GM18867 (cell line): Measurements from ENCODE around the gene RBM33.
"Not testable (repeated sequence)": the region's sequence is repeated elsewhere in the genome, so short reads cannot be mapped to it uniquely, and the experiment has no call there.

Experiments used
- ATAC-seq: cut with Tn5 transposase; IDR thresholded peaks from one replicate; pipeline ENCODE4 v1.9.1; 2021; ENCODE audit warnings: mild to moderate bottlenecking, moderate library complexity; ENCODE audit not compliant: unreplicated experiment

Gene RBM33

DNA sequence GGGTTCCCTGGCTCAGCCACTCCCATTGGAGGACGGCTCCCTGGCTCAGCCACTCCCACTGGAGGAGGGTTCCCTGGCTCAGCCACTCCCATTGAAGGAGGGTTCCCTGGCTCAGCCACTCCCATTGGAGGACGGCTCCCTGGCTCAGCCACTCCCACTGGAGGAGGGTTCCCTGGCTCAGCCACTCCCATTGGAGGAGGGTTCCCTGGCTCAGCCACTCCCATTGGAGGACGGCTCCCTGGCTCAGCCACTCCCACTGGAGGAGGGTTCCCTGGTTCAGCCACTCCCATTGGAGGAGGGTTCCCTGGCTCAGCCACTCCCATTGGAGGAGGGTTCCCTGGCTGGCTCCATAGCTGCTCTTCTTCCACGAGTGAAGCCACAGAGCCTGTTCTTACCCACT, 173.1 kb downstream of the RBM33 start:
- not testable (repeated sequence) for ATAC-seq

DNA sequence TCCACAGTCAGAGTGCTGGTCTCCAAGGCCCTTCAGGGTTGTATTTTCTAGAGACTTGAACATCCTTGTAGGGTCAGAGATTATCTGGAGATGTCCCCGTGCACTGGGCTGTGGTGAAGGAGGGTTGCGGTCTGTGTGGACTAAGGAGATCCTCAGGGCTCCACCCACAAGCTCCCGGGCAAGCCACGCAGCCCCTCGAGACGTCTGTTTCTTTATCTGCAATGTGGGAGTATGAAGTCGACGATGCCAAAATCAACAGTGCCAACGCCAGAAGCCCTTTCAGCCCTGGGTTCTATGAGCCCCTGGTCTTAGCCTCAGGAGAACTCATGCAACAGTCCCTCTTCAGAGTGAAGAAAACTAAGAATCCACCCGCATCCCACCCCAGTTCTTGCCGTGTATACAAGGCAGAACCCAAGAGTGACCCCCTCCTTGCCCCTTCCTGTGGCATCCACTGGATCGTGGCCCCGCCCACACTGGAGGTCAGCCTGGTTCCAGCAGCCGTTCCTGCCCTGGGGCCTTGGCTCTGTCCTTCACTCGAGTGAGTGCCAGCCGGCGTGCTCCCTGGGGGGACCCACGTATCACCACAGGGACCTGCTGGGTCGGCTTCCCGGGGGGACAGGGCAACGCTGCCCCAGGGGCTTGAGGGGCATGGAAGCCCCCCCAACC, 173.8 kb downstream of the RBM33 start:
- no peak for ATAC-seq

DNA sequence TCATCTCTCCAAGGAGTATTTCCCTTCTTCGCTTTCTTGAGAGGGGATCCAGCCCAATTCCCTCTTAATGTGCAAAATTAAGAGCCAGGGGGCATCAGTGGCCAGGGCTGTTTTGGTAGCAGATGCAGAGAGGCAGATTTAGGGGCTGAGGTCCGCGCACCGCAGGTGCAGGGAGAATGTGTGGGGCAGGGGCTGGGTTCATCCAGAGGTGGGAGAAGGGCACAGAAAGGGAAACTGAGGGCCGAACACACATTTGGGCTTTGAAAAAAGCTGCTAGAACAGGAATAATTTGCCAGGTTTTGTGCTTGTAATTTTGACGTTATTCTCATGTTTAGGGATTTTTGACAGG, 174.3 kb downstream of the RBM33 start:
- no peak for ATAC-seq

DNA sequence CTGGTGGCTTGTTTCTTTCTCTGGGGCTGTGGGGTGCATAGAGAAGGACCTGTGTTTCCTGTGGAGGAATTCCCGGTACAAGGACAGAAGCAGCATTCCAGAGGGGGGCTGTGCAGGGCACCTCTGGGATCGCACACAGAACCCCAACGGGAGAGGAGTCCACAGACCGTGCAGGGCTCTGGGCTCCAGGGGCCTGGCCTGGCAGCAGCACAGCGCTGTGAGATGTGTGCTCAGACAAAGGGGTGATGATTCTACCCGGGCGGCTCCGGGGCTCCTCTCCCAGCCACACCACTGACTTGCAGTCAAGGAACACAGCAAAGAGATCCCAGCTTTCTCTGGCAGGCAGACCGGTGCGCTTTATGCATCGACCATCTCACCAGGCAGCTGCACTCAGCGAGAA, 174.7 kb downstream of the RBM33 start:
- no peak for ATAC-seq

DNA sequence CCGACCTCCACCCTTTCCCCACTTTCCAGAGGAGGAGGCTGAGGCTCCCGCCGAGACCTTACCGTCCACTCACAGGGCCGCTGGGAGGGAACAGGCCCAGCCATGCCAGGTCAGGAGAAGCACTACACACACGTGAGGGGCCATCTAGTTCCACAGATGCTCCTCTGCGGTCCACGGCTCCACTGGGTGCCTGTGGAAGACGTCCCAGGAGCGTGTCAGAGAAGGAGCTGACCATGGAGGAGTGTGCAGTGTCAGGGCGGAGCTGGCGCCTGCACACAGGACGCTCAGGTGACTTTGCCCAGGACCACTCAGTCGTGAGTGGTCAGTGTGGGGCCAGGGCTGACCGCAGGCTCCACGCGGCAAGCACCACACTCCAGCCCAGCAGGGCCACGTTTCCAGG, 175.8 kb downstream of the RBM33 start:
- ATAC-seq = no peak

DNA sequence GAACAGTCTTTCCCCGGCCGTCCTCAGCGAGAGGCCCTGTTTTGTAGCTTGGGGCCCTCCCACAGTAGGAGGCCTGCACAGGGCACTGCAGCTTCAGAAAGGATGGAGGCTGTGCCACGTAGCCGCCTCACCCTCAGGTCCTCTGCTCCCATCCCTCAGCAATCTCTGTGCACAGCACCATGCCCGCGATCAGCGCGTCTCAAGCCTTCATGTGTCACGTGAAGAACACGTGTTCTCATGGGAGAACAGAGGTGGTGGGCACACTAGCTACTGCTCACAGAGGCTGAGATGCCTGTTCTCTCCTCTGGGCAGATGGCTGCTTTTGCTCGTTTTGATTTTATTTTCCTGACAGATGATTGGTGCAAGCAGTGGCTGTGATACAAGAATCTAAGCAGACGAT, 176.3 kb downstream of the RBM33 start:
- no peak for ATAC-seq

DNA sequence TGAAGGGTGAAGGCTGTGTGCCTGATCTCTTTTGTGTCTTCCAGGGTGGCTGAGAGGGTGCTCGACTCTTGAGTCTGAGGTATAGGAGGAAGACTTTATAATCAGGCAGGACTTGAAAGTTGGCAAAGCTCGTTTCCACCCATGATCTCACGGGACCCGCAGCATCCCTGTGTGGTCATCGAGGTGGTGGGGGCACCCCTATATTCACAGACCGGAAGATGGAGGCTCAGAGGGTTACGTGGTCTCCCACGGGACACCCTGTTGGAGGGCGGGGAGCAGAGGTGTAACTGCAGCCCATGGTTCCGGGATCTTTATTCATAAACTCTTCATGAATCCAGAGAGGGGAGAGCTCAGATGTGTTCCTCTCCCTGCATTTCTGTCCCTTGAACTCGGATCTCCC, 177.4 kb downstream of the RBM33 start:
- no peak for ATAC-seq

DNA sequence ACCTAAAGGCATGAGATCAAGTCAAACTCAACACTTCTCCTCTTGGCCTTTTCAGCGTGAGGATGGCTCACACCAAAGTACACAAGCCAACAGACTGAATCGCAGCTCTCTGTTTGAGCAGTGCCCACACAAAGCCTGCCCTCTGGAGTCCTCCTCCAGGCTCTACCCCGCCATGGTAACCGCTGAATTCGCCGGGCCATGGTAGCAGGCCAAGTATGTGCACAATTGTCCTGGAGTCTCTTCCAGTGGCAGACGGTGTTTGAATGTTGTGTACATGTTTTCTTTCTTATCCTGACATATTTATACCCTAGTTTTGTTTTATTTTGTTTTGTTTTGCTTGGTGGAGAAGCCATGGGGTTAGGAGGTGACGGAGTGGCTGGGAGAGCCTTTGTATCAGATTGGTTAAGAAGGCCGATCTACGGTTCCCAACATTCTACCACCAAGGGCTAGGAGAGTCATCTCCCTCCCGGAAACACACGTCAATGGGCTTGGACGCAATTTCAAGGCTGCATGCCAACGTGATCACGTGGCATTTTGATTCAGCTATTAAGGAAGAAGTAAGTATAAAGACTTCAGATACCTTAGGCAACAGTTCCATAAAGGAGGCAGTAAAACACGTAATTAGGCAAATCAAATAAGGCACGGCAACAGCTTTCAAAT, 179.9 kb downstream of the RBM33 start:
- no peak for ATAC-seq

DNA sequence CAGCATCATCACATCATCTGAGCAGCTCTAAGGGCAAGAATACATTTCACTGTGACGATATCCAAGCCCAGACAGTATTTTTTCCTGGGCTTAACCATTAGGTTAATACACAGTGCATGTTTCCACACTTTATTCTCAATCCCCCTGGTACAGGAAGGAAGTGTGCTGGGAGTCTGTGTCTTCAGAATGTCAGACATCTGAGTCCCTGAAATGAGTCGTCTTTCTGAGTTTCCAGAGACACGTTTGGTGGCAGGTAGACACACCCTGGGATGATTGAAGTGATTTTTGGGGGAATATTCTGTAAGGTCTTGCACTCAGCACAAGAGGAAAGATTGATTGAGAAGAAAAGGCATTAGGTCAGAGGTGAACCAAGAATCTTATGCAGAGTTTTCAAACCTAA, 180.9 kb downstream of the RBM33 start:
- no peak for ATAC-seq

DNA sequence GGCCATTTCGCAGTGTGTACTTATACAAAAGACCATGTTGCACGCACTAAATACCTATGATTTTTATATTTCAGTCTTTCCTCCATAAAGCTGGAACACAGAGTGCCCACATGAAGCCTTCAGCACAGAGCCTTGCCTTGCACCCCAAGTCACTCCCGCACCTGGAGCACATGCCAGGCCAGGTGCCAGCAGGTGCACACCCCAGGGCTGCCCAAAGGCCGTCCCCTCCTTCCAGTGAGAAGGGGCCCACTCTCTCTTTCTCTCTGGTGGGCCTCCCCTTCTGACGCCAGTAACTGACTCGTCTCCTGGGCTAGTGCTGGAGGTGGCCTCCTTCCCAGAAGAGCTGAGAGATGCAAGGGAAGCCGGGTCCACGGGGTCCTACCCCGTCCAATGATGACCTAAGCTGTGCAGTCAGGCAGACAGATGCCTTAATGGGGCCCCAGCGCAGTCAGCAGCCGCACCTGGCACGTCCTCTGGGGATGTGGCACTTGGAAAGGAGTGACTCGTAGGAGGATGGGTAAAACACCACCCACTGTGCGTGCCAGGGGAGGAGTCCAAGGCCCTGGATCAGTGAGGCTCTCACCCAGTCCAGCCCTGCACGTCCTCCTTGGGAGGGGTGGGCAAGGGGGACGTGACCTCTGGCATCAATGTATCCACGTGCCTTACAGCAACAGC, 185.5 kb downstream of the RBM33 start:
- no peak for ATAC-seq
